GM19397 (cell line): ENCODE data around the gene PLCD1.

Source experiments
- ATAC-seq: cut with Tn5 transposase; IDR thresholded peaks from one replicate; pipeline ENCODE4 v1.9.1; 2021; ENCODE audit warnings: mild to moderate bottlenecking, moderate library complexity; ENCODE audit not compliant: unreplicated experiment

The PLCD1 gene

GRCh38 chr3:38017445-38018295 lies 11.8 kb downstream of the PLCD1 start:
- ATAC-seq, result no peak

GRCh38 chr3:38016847-38017444 lies 12.5 kb downstream of the PLCD1 start:
- no peak for ATAC-seq

GRCh38 chr3:38016410-38016809 lies 13.0 kb downstream of the PLCD1 start:
- no peak for ATAC-seq

- no peak for ATAC-seq
Measured at GRCh38 chr3:38015984-38016383, 13.5 kb downstream of the PLCD1 start.

- no peak for ATAC-seq
Measured at GRCh38 chr3:38015485-38015884, 14.0 kb downstream of the PLCD1 start.

GRCh38 chr3:38011111-38011510 lies 18.3 kb downstream of the PLCD1 start:
- no peak for ATAC-seq

- no peak for ATAC-seq
Measured at GRCh38 chr3:38009807-38010591, 19.4 kb downstream of the PLCD1 start.

GRCh38 chr3:38008971-38009580 lies 20.4 kb downstream of the PLCD1 start:
- ATAC-seq, result no peak

GRCh38 chr3:38008191-38008701 lies 21.2 kb downstream of the PLCD1 start:
- no peak for ATAC-seq

- ATAC-seq, result no peak
Measured at GRCh38 chr3:38007754-38008090, 21.7 kb downstream of the PLCD1 start.

- ATAC-seq, result no peak
Measured at GRCh38 chr3:38006445-38006995, 22.9 kb downstream of the PLCD1 start.

GRCh38 chr3:38006031-38006430 lies 23.4 kb downstream of the PLCD1 start:
- no peak for ATAC-seq

- ATAC-seq, result no peak
Measured at GRCh38 chr3:38005076-38006020, 24.1 kb downstream of the PLCD1 start.

- no peak for ATAC-seq
Measured at GRCh38 chr3:38004415-38005075, 24.9 kb downstream of the PLCD1 start.

GRCh38 chr3:38003817-38004414 lies 25.5 kb downstream of the PLCD1 start:
- no peak for ATAC-seq

- no peak for ATAC-seq
Measured at GRCh38 chr3:38003371-38003816, 26.0 kb downstream of the PLCD1 start.

- no peak for ATAC-seq
Measured at GRCh38 chr3:38002940-38003339, 26.5 kb downstream of the PLCD1 start.

- ATAC-seq, result no peak
Measured at GRCh38 chr3:38002291-38002876, 27.1 kb downstream of the PLCD1 start.
